Adrenal gland (tissue), 12 donors: ENCODE data around the gene FBXO46. TPM values are rescaled to one million over a fixed set of nuclear protein-coding genes. Genes with fewer than 3 reads are reported as not detected.

Experiments
- DNase-seq, 7 donors: peaks; one replicate each; pipeline ENCODE4 v3.0.0-alpha.2; 2019 to 2020
- H3K27ac ChIP-seq, 5 donors: fragments of 200-600 bp; sonication (generic) in 4 of 5; 1 replicate in 3 of 5; 2 replicates in 2 of 5; pipeline versions ENCODE4 v1.5.1 to v1.8.0; 2016 to 2020; ENCODE audit warnings: mild to moderate bottlenecking in 1 of 5
- H3K27me3 ChIP-seq: fragments of 200-600 bp; 2 replicates; pipeline ENCODE4 v1.8.0; 2021
- H3K36me3 ChIP-seq, 2 donors: fragments of 200-600 bp; replicated peaks in 1 of 2; 1 replicate in 1 of 2; 2 replicates in 1 of 2; pipeline versions ENCODE4 v1.5.1 to v1.8.0; 2018 to 2022
- H3K4me1 ChIP-seq, 2 donors: fragments of 200-600 bp; replicated peaks in 1 of 2; 1 replicate in 1 of 2; 2 replicates in 1 of 2; pipeline versions ENCODE4 v1.5.1 to v1.8.0; 2018 to 2021
- H3K4me3 ChIP-seq, 4 donors: fragments of 200-600 bp; sonication (generic) in 3 of 4; one replicate each; pipeline ENCODE4 v1.5.1; 2016 to 2018
- H3K9me3 ChIP-seq, 3 donors: fragments of 200-600 bp; sonication (generic) in 1 of 3; replicated peaks in 1 of 3; 1 replicate in 2 of 3; 2 replicates in 1 of 3; pipeline versions ENCODE4 v1.5.1 to v1.8.0; 2016 to 2021
- POLR2A ChIP-seq, 2 donors: fragments of 450-650 bp; IDR thresholded peaks; one replicate each; pipeline ENCODE4 v1.6.1; 2017; ENCODE audit warnings: antibody characterized with exemption in 2 of 2, mild to moderate bottlenecking in 2 of 2, moderate library complexity in 1 of 2
- WGBS, 4 donors: extraction: QIAGEN DNeasy Blood & Tissue Kit in 2 of 4; methylation state at CpG; one replicate each; pipeline versions ENCODE4 v1.1.5 to v1.1.7; 2013 to 2017; 5-methylcytosine and 5-hydroxymethylcytosine counted together
- intact Hi-C, 2 donors: fragments of 100-400 bp; cut with DNase I; formaldehyde crosslinking; loops; one replicate each; pipeline versions ENCODE4 v1.14.1 to v1.15.0; 2022 to 2023
- polyA plus RNA-seq, 3 donors: library from polyadenylated mRNA; stranded (reverse); fragments of 200-250 nt in 2 of 3; fragments of 350-450 nt in 1 of 3; fragmentation: Illumina TruSeq in 1 of 3; extraction: RNeasy Lipid Tissue Mini Kit (QIAGEN cat#74804) in 1 of 3; gene quantifications; one replicate each; pipeline ENCODE4 v1.2.3, GENCODE V29; 2013 to 2014
- total RNA-seq, 9 donors: library from RNA; depleted of rRNA in 4 of 9; stranded (reverse); fragments of >200 nt in 4 of 9; fragments of 120-200 nt in 1 of 9; fragmentation: NEBNext Ultra II Directional in 1 of 9; extraction: Animal tissue kit (Norgen Biotek cat#: 25700) in 1 of 9; gene quantifications; one replicate each; pipeline versions ENCODE4 v1.1.0 to v1.2.4, GENCODE V29; 2013 to 2023
- TF ChIP-seq, protein P1 (sequence below), 6 experiments: fragments of 450-650 bp in 4 of 6; fragments of 200-600 bp in 2 of 6; sonication (generic) in 1 of 6; IDR thresholded peaks; 1 replicate in 5 of 6; 2 replicates in 1 of 6; pipeline versions ENCODE4 v1.5.1 to v1.8.0; 2016 to 2021; ENCODE audit warnings: antibody characterized with exemption in 6 of 6, mild to moderate bottlenecking in 2 of 6, moderate library complexity in 1 of 6
- donor health status: healthy with polysubstance abuse.
- donor health status: Bipolar disorder and iron deficiency.
- donor health status: DM: yes; HTN: yes; CAD: no.
- donor health status: DM: no; HTN: no; CAD: no.
- donor health status: DM: no; HTN: no; CAD: no.
- donor health status: DM: yes; HTN: yes; CAD: no.

Gene FBXO46
- total and polyA plus RNA-seq, 12 donors, result 3.2 to 25.6 (median 11.2) TPM

GRCh38 chr19:45668342-45668871, 62.3 kb downstream of the FBXO46 start:
- no peak overlapping the region for H3K27ac ChIP-seq
- no peaks in the 10 kb centered on the region for H3K36me3 ChIP-seq
- no peaks in the 10 kb centered on the region for H3K9me3 ChIP-seq
- TF ChIP-seq, protein P1, sequence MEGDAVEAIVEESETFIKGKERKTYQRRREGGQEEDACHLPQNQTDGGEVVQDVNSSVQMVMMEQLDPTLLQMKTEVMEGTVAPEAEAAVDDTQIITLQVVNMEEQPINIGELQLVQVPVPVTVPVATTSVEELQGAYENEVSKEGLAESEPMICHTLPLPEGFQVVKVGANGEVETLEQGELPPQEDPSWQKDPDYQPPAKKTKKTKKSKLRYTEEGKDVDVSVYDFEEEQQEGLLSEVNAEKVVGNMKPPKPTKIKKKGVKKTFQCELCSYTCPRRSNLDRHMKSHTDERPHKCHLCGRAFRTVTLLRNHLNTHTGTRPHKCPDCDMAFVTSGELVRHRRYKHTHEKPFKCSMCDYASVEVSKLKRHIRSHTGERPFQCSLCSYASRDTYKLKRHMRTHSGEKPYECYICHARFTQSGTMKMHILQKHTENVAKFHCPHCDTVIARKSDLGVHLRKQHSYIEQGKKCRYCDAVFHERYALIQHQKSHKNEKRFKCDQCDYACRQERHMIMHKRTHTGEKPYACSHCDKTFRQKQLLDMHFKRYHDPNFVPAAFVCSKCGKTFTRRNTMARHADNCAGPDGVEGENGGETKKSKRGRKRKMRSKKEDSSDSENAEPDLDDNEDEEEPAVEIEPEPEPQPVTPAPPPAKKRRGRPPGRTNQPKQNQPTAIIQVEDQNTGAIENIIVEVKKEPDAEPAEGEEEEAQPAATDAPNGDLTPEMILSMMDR (IDR thresholded peaks at IDR 0.05), result no peak
- TF ChIP-seq POLR2A (IDR thresholded peaks at IDR 0.05), result no peak
- no peak for DNase-seq
- intact Hi-C loops, result no loop called here
- H3K27me3 ChIP-seq, result peaks cover 22% of the 10 kb centered on the region
- peak overlapping the region in 1 of 4 donors; percentile 45 for H3K4me3 ChIP-seq
- peaks cover 15 to 18% of the 10 kb centered on the region in 2 donors for H3K4me1 ChIP-seq
- 0 to 2% (median 2%) methylated on average over 18 to 19 of the region's 19 CpGs for WGBS, 4 donors

DNA sequence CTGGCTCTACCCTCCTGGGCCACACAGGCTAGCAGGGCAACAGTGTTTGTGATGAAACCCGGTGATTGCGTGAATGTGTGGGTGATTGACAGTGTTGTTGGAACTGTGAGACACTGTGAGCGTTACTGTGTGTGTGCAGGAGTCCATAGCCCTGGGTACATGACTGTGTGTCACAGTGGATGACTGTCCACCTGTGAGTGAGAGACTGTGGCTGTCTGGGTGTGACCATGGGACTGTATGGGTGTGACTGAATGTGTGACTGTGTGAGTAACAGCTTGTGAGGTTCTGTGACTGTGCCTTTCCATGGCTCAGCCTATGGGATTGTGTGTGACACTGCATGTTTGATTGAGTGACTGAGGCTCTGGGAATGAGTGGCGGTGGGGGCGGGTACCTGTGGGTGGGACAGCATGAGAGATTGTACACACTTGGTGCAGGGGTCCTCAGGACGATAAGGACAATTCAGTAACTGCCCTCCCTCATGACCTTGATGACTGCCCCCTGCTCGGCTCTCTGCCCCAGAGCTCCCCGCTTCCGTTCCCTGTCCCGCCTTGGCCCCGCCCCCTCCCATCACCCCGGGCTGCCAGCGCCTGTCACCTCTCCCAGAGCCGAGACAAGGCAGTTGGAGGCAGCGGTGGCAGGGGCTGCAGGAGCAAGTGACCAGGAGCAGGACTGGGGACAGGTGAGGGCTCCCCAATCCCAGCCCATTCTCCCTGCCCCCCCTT, 62.9 kb downstream of the FBXO46 start, which contains the start of gene GIPR:
GIPR (plus strand) TSS at position 602 of the 722 bp plus-strand sequence. CDS start 1,300 bp downstream, outside the sequence.
- peak in 3 of 7 donors; percentile 30 to 39 (median 31) for DNase-seq
- Histone ChIP-seq H3K4me3 (peak within 1 kb of the TSS in 1 of 4 donors; percentile 45), H3K36me3 (no peaks in the 10 kb centered on the region), H3K4me1 (peaks cover 15 to 18% of the 10 kb centered on the region in 2 donors), H3K27ac (no peak within 1 kb of the TSS), H3K9me3 (no peaks in the 10 kb centered on the region), H3K27me3 (peaks cover 22% of the 10 kb centered on the region)
- intact Hi-C loops, result no loop called here
- WGBS, 4 donors, result 14 to 43% (median 19%) methylated on average over 6 to 15 of the region's 15 CpGs
- TF ChIP-seq, protein P1 (IDR thresholded peaks at IDR 0.05), result no peak
- TF ChIP-seq POLR2A (IDR thresholded peaks at IDR 0.05), result no peak

- H3K27ac ChIP-seq, result no peak overlapping the region
- H3K36me3 ChIP-seq, result no peaks in the 10 kb centered on the region
- intact Hi-C loops, result no loop called here
- peaks cover 8% of the 10 kb centered on the region for H3K27me3 ChIP-seq
- TF ChIP-seq POLR2A (IDR thresholded peaks at IDR 0.05), result no peak
- TF ChIP-seq, protein P1 (IDR thresholded peaks at IDR 0.05), result no peak
- H3K9me3 ChIP-seq, result no peaks in the 10 kb centered on the region
- no peak for DNase-seq
- WGBS, 4 donors, result 54 to 79% (median 63%) methylated on average over 7 of the region's 7 CpGs
- peaks cover 15% of the 10 kb centered on the region in 2 donors for H3K4me1 ChIP-seq
- no peak overlapping the region for H3K4me3 ChIP-seq
These were observed 66.1 kb downstream of the FBXO46 start for GRCh38 chr19:45664575-45664974.

DNA sequence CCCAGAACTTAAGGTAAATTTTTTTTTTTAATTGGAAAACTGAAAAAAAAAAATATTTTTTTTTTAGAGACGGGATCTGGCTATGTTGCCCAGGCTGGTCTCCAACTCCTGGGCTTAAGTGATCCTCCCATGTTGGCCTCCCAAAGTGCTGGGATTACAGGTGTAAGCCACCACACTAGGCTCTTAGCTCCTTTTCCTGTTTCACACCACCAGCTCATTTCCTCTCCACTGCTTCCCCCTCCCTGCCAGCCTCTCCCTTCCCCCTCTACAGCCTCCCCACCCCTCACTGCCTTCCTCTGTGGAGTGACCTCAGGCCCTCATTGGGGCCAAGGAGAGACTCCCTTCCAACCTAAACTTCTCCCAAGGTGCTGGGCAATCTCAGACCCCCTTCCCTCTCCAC, 66.9 kb downstream of the FBXO46 start:
- TF ChIP-seq, protein P1 (IDR thresholded peaks at IDR 0.05), result no peak
- TF ChIP-seq POLR2A (IDR thresholded peaks at IDR 0.05), result no peak
- DNase-seq, result no peak
- Histone ChIP-seq H3K4me3 (no peak overlapping the region), H3K4me1 (peaks cover 7 to 10% of the 10 kb centered on the region in 2 donors), H3K36me3 (no peaks in the 10 kb centered on the region), H3K27me3 (peaks cover under 1% of the 10 kb centered on the region), H3K9me3 (no peaks in the 10 kb centered on the region), H3K27ac (no peak overlapping the region)
- intact Hi-C loops, result no loop called here
- 75 to 94% (median 92%) methylated on average over 1 of the region's 1 CpG for WGBS, 4 donors
